Right hindlimb (tissue), 1 donor: ENCODE results near the gene PHACTR3.

ENCODE experiments used
- DNase-seq: peaks from one replicate; pipeline ENCODE4 v3.0.0-alpha.2; 2018

The PHACTR3 gene

GRCh38 chr20:59781226-59781625 lies 176.9 kb downstream of the PHACTR3 start:
- no peak for DNase-seq

DNA sequence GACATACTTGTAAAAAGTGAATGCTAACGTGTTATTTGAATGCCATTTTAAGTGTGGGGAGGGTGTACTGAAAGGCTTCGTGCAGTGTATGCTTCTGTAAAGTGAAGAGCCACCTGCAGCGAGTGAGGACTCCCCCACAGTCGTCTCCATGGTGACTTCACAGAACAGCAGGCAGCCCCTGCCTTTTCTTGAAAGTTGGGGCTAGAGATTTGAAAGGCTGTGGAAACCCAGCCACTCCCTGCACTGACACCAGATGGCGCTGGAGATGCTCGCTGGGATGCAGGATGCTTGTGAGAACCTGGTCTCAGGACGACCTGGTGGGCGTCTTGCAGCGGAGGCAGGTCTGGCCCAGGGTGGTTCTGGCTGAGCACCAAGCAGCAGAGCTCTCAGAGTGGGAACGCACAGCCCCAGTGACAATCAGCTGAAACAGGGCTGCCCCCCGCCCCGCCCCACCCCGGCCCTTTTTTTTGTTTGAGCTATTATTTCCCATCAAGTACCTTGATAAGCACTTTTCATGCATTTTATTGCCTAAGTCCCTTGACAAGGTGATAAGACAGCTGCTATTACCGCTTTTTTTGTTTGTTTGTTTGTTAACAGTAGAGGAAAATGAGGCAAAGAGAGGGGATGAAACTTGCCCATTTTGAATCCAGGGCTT lies 178.8 kb downstream of the PHACTR3 start:
- peak; percentile 70 for DNase-seq

GRCh38 chr20:59783641-59784010 lies 179.3 kb downstream of the PHACTR3 start:
- DNase-seq = no peak

DNA sequence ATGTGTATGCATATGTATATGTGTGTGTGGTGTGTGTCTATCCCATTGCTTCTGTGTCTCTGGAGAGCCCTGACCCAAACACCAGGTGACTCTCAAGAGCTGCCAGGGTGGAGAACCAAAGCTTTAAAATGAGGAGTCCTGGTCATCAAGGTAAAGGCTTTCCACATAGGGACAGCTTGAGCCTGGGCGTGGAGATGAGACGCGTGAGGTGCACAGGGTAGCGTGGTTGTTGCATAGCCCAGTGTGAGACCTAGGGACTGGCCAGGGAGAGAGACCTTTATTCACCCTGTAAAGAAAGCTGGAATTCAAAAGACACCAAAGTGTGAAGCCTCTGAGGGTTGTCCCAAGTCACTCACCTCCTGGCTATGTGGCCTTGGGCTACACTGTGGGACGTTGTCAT lies 180.0 kb downstream of the PHACTR3 start:
- DNase-seq = no peak

DNA sequence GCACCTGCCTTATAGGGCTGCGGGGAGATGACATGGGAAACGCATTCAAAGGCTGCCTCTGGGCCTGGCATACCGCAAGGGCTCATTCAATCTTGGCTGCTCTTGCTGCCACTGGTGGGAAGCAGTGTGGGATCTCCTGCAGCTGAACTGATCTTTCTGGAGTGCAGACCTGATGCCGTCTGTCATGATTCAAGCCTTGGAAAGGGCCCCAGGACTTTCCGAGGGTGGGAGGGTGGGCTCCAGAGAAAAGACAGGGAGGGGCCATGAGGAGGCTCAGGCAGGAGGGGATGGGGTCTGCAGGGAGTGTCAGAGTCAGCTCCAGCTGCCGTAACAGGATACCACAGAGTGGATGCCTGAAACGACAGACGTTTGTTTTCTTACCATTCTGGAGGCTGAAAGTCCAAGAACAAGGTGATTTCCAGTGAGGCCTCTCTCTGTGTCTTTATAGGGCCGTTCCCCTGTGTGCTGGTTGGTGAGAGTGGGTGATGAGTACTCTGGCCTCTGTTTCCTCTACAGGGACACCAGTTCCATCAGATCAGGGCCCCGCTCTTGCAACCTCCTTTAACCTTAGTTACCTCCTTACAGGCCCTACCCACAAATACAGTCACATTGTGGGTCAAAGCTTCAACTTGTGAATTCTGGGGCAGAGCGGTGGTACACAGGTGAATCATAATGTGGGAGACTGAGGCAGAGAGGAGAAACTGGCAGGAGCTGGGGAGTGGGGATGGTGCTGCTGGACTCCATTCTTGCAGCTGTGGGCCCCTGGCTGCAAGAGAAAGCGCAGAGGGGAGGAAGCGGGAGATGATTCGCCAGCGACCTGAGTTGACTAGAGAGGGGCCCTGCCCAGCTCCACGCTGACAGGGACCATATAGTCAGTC lies 180.7 kb downstream of the PHACTR3 start:
- DNase-seq = peak; percentile 42

- DNase-seq = no peak
These were observed 181.3 kb downstream of the PHACTR3 start for GRCh38 chr20:59785669-59785959.

DNA sequence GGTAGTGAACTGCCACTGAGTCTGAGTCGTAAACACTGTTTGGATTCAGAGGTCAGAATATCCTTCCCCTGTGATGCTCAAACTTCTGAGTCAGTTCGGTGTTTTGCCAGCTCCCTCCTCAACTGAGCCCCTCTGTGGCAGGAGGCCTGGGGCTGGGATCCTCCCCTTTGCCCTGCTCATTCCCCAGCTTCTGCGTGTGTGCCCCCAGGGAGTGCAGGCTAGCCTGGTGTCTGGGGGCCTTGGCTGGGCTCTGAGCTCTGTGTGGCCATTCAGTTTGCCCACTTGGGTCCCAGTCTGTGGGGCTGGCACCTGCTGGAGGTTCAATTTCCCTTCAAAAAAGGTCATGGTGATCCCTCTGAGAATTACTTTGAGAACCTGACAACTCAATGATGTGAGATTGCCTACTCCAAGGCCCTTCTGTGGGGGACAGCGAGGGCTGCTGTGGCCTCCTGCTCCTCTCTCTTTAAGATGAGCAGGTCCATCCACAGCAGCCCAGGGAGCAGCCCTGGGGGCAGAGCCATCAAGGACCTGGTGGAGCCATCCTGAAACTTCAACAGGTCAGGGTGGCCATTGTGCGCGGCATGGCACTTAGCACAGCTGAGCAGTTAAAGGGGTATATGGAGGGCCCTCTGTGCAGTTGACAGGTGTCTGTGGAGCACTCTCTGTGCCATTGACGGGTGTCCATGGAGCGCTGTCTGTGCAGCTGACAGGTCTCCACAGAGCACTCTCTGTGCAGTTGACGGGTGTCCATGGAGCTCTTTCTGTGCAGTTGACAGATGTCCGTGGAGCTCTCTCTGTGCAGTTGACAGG lies 181.9 kb downstream of the PHACTR3 start:
- DNase-seq = peak; percentile 43

DNA sequence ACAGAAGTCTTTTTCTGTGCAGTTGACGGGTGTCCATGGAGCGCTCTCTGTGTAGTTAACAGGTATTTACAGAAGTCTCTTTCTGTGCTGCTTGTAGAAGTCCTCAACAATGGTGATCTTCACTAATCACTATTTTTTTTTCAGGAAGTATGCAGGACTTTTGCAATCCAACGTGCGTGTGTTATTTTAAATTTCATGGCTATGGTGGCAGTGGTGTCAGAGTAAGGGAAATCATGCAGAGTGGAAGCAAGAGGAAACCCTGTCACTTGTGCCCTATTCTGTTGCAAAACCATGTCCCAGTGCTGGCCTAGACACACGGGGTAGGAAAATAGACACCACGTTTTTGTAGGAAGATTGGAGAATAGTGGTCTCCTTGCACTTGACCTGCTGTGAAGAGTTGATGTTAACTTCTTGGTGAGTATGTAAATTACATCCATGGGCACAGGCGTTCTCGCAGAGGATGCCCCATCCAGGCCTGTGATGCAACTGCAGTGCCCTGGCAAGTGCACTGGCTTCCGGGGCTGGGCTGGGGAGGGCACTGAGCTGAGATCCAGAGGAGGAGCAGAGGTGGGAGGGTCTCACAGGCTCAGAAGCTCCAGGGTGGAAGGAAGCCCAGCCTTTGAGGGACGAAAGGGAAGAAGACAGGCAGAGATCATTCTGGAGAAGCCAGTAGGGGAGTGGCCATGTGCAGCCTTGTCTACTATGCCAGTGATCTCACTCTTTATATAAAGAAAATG lies 182.6 kb downstream of the PHACTR3 start:
- no peak for DNase-seq

GRCh38 chr20:59787538-59787890 lies 183.2 kb downstream of the PHACTR3 start:
- DNase-seq = no peak

- DNase-seq = no peak
These were observed 183.9 kb downstream of the PHACTR3 start for GRCh38 chr20:59788196-59788735.

GRCh38 chr20:59788811-59789397 lies 184.6 kb downstream of the PHACTR3 start:
- no peak for DNase-seq

- no peak for DNase-seq
These were observed 185.3 kb downstream of the PHACTR3 start for GRCh38 chr20:59789686-59790085.

- no peak for DNase-seq
These were observed 186.0 kb downstream of the PHACTR3 start for GRCh38 chr20:59790346-59790745.

- DNase-seq = no peak
These were observed 188.0 kb downstream of the PHACTR3 start for GRCh38 chr20:59792300-59792699.

DNA sequence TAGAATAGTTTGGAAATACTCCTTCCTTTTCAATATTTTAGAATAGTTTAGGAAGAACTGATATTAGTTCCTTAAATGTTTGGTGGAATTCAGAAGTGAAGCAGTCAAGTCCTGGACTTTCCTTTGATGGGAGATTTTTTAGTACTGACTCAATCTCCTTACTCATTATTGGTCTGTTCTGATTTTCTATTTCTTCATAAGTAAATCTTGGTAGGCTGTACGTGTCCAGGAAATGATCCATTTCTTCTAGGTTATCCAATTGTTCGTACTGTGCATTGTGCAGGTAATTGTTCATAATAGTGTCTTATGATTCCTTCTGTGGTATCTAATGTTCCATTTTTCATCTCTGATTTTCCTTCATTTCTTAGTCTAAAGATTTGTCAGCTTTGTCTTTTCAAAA lies 190.2 kb downstream of the PHACTR3 start:
- DNase-seq = no peak

DNA sequence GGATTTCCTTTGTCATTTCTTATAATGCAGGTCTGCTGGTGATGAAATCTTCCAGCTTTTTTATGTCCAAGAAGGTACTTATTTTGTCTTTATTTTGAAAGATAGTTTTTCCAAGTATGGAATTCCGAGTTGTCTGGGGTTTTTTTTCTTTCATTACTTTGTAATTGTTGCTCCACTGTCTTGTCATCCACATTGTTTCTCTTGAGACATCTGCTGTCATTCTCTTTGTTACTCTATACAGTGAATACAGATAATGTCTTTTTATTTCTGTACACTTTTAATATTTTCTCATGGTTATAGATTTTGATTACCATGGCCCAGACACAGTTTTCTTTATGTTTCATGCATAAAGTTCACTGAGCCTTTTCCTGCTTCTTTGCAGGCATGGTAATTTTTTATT lies 196.0 kb downstream of the PHACTR3 start:
- DNase-seq = no peak

GRCh38 chr20:59802018-59802417 lies 197.7 kb downstream of the PHACTR3 start:
- DNase-seq = peak; percentile 4

- peak; percentile 8 for DNase-seq
These were observed 198.3 kb downstream of the PHACTR3 start for GRCh38 chr20:59802471-59803221.

- DNase-seq = peak; percentile 8
These were observed 200.0 kb downstream of the PHACTR3 start for GRCh38 chr20:59804347-59804746.

- DNase-seq = no peak
These were observed 200.7 kb downstream of the PHACTR3 start for GRCh38 chr20:59804871-59805665.
